Activated gamma-delta T cell treated with Interleukin-2 at 50 U/mL for 16 hours (primary cell): ENCODE results near the gene SIRT2.

Experiments used
- DNase-seq: peaks from one replicate; pipeline ENCODE4 v3.0.0-alpha.2; 2020

Gene SIRT2

DNA sequence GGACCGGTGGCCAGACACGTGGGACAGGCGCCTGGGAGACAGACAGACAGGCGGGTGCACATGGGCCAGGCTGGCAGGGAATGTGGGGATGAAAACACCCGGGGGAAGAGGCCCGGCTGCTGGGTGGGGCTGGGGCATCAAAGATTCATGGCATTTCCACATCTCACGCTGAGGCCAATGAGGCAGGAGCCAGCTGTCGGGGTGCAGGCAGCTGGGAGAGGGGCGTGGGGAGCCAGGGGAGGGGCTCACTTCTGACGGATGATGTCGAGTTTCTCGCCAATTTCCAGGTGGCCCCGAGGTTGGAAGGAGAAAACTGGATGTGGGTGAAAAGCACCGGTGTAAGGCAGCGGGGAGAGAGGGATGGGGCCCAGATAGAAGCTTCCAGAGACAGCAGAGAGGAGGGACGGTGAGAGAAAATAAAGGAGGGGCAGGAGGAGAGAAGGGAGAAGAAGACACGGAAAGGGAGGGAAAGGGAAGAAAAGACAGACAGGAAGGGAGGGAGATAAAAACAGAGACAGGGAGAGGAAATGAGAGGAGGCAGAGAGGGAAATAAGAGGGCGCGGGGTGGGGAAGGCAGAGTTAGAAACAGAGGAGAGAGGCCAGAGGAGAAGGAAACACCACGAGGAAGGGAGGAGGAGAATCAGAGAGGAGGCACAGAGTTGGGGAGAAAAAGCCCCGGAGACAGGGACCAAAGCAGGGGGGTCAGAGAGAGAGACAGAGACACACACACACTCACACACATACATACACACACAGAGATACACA, 20.6 kb upstream of the SIRT2 start:
- no peak for DNase-seq

GRCh38 chr19:38918526-38918925, 19.1 kb upstream of the SIRT2 start:
- DNase-seq: no peak

DNA sequence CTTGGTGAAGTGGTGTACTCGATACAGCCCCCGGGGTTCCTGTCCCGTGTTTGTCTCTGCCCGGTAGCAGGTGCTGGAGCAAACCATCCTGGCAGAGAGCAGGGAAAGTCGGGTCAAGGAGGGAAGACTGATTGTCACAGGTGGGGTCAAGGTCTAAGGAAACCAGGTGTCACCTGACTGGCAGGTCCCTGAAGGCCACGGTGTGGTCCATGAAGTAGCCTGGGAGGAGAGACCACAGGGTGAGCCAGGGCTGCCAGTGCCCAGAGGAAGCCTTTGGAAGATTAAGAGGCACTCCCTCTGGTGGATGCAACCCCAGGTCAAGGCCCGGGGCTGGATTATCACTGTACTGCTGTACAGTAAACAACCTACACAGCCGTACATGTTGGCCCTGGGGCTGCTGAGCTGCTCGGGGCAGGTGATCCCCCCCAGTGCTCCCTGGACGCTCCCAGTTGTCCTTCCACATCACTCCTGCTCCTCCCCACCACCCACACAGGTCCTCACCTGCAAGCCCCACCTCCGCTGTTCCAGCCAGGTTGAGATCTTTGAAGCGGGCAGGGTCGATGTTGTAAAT, 18.6 kb upstream of the SIRT2 start:
- no peak for DNase-seq

- DNase-seq: no peak
Observed at GRCh38 chr19:38917516-38917915, 18.1 kb upstream of the SIRT2 start.

GRCh38 chr19:38915329-38916321, 16.2 kb upstream of the SIRT2 start:
- DNase-seq: no peak

GRCh38 chr19:38913958-38914357, 14.5 kb upstream of the SIRT2 start:
- DNase-seq: no peak

DNA sequence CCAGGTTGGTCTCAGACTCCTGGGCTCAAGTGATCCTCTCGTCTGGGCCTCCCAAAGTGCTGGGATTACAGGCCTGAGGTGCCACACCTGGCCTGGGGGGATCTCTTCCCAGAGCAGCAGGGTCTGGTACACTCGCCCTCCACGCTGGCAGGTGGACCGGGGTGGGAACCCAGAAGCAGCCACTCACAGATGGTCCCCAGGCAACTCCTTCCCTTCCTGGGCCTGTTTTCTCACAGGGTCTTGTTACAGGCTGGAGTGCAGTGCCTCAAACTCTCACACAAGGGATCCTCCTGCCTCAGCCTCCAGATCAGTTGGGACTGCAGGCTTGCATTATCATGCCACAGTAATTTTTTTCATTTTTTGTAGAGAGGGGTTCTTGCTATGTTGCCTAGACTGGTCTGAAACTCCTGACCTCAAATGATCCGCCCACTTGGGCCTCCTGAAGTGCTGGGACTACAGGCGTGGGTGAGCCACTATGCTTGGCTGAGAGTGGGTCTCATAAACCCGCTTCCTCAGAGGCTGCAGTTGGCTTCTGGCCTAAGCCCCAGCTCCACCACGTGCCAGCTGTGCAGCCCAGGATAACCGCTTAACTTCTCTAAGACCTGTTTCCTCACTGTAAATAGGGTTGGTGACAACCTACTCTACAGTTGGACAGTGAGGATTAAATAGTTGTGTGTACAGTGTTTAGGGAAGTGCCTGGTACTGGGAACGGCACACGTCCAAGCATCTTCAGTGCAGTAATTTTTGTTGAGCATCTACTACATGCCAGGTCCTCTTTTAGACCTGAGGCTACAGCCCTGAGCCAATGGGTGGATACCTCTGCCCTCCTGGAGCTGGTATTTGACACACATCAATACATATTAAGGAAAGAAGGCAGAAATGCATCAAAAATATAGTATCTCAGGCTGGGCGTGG, 13.4 kb upstream of the SIRT2 start:
- no peak for DNase-seq

DNA sequence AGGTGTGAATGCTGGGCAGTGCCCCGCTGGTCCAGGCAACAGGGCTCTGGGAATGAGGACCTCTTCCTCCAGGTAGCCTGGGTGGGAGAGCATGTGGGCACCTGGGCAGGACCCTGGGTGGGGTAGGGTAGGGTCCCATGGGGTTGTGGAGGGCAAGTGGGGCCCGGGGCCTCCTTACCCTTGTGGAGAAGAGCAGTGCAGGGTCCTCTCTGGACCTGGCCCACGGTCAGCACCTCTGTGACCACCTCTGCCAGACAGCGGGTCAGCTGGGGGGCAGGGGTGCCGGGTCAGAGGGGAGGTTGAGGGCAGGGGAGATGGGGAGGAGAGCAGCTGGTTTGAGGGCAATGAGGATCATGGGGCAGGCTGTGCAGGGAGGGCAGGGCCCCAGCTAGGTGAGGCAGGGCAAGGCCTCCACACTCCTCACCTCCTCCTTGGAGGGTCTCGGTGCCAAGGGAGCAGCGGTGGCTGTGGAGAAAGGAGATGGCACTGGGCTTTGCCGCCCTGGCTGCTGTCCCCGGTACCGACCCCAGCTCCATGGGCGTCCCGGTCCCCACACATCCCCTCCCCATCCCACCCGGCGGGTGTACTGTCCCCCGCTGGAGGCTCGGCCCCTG, 12.1 kb upstream of the SIRT2 start:
- DNase-seq: no peak

DNA sequence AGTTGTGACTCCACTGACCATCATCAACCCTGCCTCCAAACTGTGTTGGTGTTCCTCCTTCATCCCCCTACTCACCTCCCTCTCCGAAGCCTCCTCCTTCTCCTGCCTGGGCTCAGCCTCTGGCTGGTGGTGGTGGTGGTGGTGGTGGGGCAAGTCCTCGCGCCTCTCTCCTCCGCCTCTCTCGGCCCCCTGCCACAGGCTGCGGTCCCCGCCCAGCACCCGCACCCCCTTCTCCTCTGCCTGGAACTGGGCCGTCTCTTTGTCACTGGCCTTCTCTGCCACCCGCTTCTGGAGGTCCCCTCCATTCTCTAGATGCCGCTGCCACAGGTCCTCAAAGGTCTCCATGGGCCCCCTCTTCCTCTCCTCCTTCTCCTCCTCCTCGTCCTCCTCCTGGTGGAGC, 11.1 kb upstream of the SIRT2 start:
- DNase-seq: no peak

GRCh38 chr19:38908911-38909310, 9.5 kb upstream of the SIRT2 start:
- no peak for DNase-seq

DNA sequence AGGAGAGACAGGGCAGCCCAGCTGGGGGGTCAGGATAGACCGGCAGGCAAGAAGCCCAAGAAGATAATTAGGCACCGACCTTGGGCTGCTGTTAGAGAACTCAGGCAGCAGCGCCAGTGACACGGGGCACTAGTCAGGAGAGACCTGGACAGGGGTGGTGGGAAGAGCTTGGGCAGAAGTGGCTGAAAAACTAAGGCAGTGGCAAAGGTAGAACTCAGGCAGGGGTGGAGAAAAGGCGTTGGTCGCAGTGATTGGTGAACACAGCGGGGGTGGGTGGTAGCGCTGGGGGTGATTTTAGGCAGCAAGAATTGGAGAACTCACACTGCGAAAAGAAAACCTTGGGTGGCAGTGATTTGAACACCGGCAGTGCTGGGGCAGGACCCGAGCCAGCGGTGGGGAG, 8.3 kb upstream of the SIRT2 start:
- no peak for DNase-seq

DNA sequence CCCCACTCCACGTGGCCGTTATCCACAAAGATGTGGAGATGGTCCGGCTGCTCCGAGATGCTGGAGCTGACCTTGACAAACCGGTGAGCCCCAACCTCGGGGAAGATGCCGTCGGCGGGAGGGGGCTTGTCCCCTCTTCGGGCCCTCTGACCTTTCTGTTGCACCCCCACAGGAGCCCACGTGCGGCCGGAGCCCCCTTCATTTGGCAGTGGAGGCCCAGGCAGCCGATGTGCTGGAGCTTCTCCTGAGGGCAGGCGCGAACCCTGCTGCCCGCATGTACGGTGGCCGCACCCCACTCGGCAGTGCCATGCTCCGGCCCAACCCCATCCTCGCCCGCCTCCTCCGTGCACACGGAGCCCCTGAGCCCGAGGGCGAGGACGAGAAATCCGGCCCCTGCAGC, 7.8 kb upstream of the SIRT2 start:
- DNase-seq: no peak

GRCh38 chr19:38905620-38906019, 6.2 kb upstream of the SIRT2 start:
- DNase-seq: no peak

DNA sequence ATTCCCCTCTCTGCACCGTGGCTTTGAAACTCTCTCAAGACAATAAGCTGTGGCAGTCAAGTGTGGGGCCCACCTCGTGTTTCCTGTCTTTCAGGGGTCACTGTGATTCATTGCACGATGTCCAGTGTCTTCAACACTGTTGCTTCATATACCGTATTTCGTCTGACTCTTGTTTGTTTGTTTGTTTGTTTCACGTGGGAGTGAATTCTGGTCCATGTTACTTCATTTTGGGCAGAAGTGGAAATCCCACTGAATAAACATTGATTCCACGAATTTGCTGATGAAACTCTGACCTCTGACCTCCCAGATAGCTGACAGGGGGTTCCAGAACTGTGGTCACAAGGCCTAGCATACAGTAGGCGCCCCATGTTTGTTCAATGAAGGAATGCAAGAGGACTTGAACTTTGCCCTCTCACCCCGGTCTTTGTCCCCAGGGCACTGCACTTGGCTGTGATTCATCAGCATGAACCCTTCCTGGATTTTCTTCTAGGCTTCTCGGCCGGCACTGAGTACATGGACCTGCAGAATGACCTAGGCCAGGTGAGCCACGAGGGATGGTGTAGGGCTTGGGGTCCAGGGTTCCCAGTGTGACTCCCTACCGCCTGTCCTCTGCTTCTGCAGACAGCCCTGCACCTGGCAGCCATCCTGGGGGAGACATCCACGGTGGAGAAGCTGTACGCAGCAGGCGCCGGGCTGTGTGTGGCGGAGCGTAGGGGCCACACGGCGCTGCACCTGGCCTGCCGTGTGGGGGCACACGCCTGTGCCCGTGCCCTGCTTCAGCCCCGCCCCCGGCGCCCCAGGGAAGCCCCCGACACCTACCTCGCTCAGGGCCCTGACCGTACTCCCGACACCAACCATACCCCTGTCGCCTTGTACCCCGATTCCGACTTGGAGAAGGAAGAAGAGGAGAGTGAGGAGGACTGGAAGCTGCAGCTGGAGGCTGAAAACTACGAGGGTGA, 5.4 kb upstream of the SIRT2 start:
- no peak for DNase-seq

DNA sequence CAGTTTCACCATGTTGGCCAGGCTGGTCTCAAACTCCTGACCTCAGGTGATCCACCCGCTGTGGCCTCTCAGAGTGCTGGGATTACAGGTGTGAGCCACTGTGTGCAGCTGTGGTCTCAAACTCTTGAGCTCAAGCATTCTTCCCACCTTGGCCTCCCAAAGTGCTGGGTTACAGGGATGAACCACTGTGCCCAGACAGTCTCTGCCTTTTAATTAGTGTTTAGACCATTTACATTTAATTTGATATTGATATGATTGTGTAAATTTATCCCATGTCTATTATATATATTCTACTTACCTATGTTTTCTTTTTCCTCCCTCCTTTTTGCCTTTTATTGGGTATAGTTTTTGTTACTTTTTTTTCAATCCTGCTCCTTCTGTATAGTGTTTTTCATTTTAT, 2.3 kb upstream of the SIRT2 start:
- DNase-seq: no peak

DNA sequence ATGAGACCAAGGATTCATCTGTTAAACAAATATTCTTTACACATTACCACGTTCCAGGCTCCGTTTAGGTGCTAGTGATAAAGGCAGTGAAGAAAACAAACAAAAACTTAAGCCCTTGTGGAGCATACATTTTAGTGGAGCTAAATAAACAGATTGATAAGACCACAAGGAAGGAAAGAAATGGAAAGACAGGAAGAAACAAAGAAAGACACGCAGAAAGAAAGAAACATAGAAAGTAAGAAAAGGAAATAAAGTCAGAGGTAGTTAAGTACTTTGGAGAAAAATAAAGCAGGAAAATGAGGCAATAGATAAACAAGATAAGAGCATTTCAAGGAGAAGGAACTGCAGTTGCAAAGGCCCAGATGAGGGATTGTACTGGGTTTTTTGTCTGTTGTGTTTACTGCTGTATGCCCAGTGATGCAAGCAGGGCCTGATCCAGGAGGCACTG, 1.3 kb upstream of the SIRT2 start:
- DNase-seq: no peak

DNA sequence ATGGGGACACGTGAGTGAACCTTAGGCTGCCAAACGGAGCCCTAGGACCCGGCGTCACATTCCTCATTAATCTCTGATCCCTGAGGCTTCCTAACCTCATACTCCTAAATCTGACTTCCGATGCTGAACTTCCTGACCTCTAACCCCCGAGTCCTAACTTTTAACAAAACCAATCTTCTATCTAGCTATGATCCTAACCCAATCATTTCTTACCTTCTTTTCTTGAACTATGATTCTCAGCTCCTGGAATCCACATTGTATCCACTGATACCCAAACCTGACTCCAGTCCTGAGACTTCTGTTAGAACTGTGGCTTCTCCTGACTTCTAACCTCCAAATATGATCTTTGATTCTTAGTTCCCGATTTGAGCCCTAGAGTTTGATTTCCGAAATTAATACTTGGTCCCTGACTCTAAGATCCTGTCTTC, 798 bp upstream of the SIRT2 start:
- no peak for DNase-seq

GRCh38 chr19:38898788-38899446, 501 bp downstream of the SIRT2 start:
- no peak for DNase-seq

- no peak for DNase-seq
Observed at GRCh38 chr19:38894968-38895367, 4.5 kb downstream of the SIRT2 start.

DNA sequence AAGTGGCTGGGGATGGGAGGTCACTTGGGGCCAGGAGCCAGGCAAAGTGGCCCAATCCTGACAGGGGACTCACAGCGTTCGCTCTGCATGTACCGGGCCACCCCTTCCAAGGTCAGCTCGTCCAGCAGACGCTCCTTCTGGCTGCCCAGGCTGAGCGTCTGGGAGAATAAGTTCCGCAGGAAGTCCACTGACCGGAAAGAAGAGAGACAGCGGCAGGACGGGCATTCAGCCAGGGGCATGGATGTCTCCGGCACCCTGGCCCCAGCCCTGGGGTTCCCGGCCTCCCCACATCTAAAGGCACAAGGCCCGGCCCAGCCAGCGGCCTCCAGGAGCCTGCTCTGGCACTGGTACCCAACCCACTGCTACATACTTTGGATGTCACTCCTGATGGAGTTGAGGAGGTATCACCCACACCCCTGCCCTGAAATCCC, 6.1 kb downstream of the SIRT2 start:
- no peak for DNase-seq
